K562 (cell line): ENCODE data around the gene CACNB2. TPM values are rescaled to one million over a fixed set of nuclear protein-coding genes. Genes with fewer than 3 reads are reported as not detected.
A peak's percentile ranks its signal among the peaks of the same experiment; 100 is the strongest.

ENCODE experiments used
- NRF1 ChIP-seq, 2 experiments: fragments of 450-650 bp; IDR thresholded peaks in 1 of 2; conservative IDR thresholded peaks in 1 of 2; 2 replicates each; pipeline ENCODE4 v1.6.1; 2014; ENCODE audit warnings: mild to moderate bottlenecking in 2 of 2
- PML ChIP-seq: IDR thresholded peaks from 2 replicates; pipeline ENCODE4 v1.6.1; 2012; ENCODE audit warnings: low read length, inconsistent platforms
- RBM17 ChIP-seq: fragments of 200-400 bp; formaldehyde crosslinking; IDR thresholded peaks from 2 replicates; pipeline ENCODE4 v1.6.1; 2017; ENCODE audit warnings: low read depth, mild to moderate bottlenecking, low read length, borderline replicate concordance
- SRSF3 ChIP-seq: fragments of 200-400 bp; formaldehyde crosslinking; IDR thresholded peaks from 2 replicates; pipeline ENCODE4 v1.6.1; 2016; ENCODE audit warnings: mild to moderate bottlenecking, low read length, moderate library complexity; ENCODE audit not compliant: insufficient read depth
- TEAD2 ChIP-seq: fragments of 450-650 bp; IDR thresholded peaks from 2 replicates; pipeline ENCODE4 v1.6.1; 2016; ENCODE audit warnings: missing genetic modification characterization, control low read depth, missing compliant biosample characterization
- ZFPM2 ChIP-seq: fragments of 250-450 bp; sonication (Bioruptor Pico); IDR thresholded peaks from 2 replicates; pipeline ENCODE4 v1.5.1; 2022; ENCODE audit warnings: mild to moderate bottlenecking
- ZNF263 ChIP-seq: sonication (generic); formaldehyde crosslinking; IDR thresholded peaks from 2 replicates; pipeline ENCODE4 v1.8.0; 2022; ENCODE audit warnings: mild to moderate bottlenecking, missing genetic modification reagents, borderline replicate concordance
- polyA plus RNA-seq, 8 experiments: library from polyadenylated mRNA; depleted of rRNA in 4 of 8; stranded (reverse) in 5 of 8; unstranded in 3 of 8; fragments of >200 nt; fragmentation: Nextera tagmentation in 2 of 8; fragmentation: Illumina TruSeq in 1 of 8; extraction: Ambion mirVana in 2 of 8; extraction: Trizol in 1 of 8; gene quantifications; 2 replicates each; pipeline versions ENCODE4 v1.2.1 to v1.2.3, GENCODE V29; 2011 to 2014; ENCODE audit warnings: inconsistent platforms in 1 of 8, missing spikeins in 1 of 8
- total RNA-seq, 7 experiments: library from RNA; depleted of rRNA in 6 of 7; stranded (reverse); fragments of >200 nt in 6 of 7; fragmentation: Illumina TruSeq in 2 of 7; extraction: Trizol in 2 of 7; gene quantifications; 2 replicates each; pipeline versions ENCODE4 v1.2.1 to v1.2.3, GENCODE V29; 2011 to 2021; ENCODE audit warnings: low replicate concordance in 1 of 7
- TF ChIP-seq, protein P1 (sequence below): fragments of 450-650 bp; IDR thresholded peaks from 2 replicates; pipeline ENCODE4 v1.6.1; 2016; ENCODE audit warnings: mild to moderate bottlenecking, moderate library complexity
- TF ChIP-seq, protein P2 (sequence below), 2 experiments: fragments of 450-650 bp in 1 of 2; sonication (generic) in 1 of 2; formaldehyde crosslinking in 1 of 2; IDR thresholded peaks in 1 of 2; conservative IDR thresholded peaks in 1 of 2; 2 replicates each; pipeline versions ENCODE4 v1.6.1 to v1.8.1; 2016 to 2023; ENCODE audit warnings: mild to moderate bottlenecking in 2 of 2, moderate library complexity in 2 of 2, inconsistent platforms in 1 of 2, missing genetic modification reagents in 1 of 2
- TF ChIP-seq, protein P3 (sequence below): conservative IDR thresholded peaks from 2 replicates; pipeline ENCODE4 v1.6.1; 2011; ENCODE audit warnings: low read depth, mild to moderate bottlenecking, low read length; ENCODE audit not compliant: control insufficient read depth
- TF ChIP-seq, protein P4 (sequence below): fragments of 450-650 bp; formaldehyde crosslinking; IDR thresholded peaks from 2 replicates; pipeline ENCODE4 v1.4.0; 2020; ENCODE audit warnings: mild to moderate bottlenecking, moderate library complexity

The CACNB2 gene
- total and polyA plus RNA-seq, 9 of the 15 experiments (the other 6 are each of a cell fraction or from before 2014, with no cell fraction given), result 1.8 to 2.2 TPM; not detected in 7

DNA sequence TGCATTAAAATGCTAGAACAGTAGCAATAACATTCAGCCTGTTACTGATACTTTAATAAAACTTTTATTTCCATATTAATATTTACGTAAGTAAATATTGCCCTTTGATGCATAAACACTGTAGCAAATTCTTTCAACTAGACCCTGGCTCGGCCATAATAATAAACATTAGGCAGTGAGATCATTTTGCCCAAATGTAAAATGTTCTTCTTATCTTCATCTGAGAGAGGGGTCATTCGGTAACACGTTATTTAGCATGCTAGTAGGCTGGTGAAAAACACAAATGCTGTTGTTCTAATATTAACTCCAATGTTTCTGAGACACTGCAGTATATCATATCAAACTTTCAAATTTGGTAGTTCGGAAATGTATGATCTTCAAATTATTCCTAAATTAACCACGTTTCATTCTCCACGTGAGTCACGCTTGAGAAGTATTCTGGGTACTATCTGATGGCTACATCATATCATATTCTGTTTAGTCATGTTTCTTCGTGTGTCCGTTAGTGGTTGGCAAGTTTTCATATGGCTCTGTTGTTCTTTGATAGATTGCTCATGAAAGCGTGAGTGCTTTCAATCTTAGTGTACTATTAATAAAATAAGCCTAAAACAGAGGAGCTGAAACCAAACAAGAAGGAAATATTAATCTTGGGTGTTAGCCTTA, 365.4 kb downstream of the CACNB2 start (continued):
- TF ChIP-seq, protein P1, sequence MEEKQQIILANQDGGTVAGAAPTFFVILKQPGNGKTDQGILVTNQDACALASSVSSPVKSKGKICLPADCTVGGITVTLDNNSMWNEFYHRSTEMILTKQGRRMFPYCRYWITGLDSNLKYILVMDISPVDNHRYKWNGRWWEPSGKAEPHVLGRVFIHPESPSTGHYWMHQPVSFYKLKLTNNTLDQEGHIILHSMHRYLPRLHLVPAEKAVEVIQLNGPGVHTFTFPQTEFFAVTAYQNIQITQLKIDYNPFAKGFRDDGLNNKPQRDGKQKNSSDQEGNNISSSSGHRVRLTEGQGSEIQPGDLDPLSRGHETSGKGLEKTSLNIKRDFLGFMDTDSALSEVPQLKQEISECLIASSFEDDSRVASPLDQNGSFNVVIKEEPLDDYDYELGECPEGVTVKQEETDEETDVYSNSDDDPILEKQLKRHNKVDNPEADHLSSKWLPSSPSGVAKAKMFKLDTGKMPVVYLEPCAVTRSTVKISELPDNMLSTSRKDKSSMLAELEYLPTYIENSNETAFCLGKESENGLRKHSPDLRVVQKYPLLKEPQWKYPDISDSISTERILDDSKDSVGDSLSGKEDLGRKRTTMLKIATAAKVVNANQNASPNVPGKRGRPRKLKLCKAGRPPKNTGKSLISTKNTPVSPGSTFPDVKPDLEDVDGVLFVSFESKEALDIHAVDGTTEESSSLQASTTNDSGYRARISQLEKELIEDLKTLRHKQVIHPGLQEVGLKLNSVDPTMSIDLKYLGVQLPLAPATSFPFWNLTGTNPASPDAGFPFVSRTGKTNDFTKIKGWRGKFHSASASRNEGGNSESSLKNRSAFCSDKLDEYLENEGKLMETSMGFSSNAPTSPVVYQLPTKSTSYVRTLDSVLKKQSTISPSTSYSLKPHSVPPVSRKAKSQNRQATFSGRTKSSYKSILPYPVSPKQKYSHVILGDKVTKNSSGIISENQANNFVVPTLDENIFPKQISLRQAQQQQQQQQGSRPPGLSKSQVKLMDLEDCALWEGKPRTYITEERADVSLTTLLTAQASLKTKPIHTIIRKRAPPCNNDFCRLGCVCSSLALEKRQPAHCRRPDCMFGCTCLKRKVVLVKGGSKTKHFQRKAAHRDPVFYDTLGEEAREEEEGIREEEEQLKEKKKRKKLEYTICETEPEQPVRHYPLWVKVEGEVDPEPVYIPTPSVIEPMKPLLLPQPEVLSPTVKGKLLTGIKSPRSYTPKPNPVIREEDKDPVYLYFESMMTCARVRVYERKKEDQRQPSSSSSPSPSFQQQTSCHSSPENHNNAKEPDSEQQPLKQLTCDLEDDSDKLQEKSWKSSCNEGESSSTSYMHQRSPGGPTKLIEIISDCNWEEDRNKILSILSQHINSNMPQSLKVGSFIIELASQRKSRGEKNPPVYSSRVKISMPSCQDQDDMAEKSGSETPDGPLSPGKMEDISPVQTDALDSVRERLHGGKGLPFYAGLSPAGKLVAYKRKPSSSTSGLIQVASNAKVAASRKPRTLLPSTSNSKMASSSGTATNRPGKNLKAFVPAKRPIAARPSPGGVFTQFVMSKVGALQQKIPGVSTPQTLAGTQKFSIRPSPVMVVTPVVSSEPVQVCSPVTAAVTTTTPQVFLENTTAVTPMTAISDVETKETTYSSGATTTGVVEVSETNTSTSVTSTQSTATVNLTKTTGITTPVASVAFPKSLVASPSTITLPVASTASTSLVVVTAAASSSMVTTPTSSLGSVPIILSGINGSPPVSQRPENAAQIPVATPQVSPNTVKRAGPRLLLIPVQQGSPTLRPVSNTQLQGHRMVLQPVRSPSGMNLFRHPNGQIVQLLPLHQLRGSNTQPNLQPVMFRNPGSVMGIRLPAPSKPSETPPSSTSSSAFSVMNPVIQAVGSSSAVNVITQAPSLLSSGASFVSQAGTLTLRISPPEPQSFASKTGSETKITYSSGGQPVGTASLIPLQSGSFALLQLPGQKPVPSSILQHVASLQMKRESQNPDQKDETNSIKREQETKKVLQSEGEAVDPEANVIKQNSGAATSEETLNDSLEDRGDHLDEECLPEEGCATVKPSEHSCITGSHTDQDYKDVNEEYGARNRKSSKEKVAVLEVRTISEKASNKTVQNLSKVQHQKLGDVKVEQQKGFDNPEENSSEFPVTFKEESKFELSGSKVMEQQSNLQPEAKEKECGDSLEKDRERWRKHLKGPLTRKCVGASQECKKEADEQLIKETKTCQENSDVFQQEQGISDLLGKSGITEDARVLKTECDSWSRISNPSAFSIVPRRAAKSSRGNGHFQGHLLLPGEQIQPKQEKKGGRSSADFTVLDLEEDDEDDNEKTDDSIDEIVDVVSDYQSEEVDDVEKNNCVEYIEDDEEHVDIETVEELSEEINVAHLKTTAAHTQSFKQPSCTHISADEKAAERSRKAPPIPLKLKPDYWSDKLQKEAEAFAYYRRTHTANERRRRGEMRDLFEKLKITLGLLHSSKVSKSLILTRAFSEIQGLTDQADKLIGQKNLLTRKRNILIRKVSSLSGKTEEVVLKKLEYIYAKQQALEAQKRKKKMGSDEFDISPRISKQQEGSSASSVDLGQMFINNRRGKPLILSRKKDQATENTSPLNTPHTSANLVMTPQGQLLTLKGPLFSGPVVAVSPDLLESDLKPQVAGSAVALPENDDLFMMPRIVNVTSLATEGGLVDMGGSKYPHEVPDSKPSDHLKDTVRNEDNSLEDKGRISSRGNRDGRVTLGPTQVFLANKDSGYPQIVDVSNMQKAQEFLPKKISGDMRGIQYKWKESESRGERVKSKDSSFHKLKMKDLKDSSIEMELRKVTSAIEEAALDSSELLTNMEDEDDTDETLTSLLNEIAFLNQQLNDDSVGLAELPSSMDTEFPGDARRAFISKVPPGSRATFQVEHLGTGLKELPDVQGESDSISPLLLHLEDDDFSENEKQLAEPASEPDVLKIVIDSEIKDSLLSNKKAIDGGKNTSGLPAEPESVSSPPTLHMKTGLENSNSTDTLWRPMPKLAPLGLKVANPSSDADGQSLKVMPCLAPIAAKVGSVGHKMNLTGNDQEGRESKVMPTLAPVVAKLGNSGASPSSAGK, result peak; percentile 65
- TF ChIP-seq, protein P2, sequence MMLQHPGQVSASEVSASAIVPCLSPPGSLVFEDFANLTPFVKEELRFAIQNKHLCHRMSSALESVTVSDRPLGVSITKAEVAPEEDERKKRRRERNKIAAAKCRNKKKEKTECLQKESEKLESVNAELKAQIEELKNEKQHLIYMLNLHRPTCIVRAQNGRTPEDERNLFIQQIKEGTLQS (IDR thresholded peaks at IDR 0.05), result peak; percentile 22; the same call in 1 of the 2 replicates
- TF ChIP-seq, protein P2 (CRISPR knock-in tag; conservative IDR thresholded peaks at IDR 0.05), result no peak
- TF ChIP-seq RBM17 (no peak), TEAD2 (tag) (no peak), ZNF263 (no peak), NRF1 (conservative IDR thresholded peaks at IDR 0.05 in 1 of 2, IDR thresholded peaks at IDR 0.05 in 1 of 2) (no peak), SRSF3 (no peak), PML (no peak), ZFPM2 (CRISPR knock-in tag) (no peak)
- TF ChIP-seq, protein P3, sequence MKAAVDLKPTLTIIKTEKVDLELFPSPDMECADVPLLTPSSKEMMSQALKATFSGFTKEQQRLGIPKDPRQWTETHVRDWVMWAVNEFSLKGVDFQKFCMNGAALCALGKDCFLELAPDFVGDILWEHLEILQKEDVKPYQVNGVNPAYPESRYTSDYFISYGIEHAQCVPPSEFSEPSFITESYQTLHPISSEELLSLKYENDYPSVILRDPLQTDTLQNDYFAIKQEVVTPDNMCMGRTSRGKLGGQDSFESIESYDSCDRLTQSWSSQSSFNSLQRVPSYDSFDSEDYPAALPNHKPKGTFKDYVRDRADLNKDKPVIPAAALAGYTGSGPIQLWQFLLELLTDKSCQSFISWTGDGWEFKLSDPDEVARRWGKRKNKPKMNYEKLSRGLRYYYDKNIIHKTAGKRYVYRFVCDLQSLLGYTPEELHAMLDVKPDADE, result no peak
- TF ChIP-seq, protein P4, sequence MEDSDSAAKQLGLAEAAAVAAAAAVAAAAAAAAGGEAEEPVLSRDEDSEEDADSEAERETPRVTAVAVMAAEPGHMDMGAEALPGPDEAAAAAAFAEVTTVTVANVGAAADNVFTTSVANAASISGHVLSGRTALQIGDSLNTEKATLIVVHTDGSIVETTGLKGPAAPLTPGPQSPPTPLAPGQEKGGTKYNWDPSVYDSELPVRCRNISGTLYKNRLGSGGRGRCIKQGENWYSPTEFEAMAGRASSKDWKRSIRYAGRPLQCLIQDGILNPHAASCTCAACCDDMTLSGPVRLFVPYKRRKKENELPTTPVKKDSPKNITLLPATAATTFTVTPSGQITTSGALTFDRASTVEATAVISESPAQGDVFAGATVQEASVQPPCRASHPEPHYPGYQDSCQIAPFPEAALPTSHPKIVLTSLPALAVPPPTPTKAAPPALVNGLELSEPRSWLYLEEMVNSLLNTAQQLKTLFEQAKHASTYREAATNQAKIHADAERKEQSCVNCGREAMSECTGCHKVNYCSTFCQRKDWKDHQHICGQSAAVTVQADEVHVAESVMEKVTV, result no peak
